Left colon (tissue), 2 donors: ENCODE data around the gene SGPL1. TPM values are rescaled to one million over a fixed set of nuclear protein-coding genes. Genes with fewer than 3 reads are reported as not detected.
"Not testable (repeated sequence)": the region's sequence is repeated elsewhere in the genome, so short reads cannot be mapped to it uniquely, and the experiment has no call there.

Source experiments
- ATAC-seq: fragments of 200-7000 bp; cut with Tn5 transposase; one replicate; pipeline ENCODE4 v1.9.1; 2020; ENCODE audit warnings: mild to moderate bottlenecking, moderate library complexity
- DNase-seq, 2 donors: peaks; one replicate each; pipeline ENCODE4 v3.0.0-alpha.2; 2020
- intact Hi-C, 2 donors: fragments of 100-400 bp; cut with DNase I in 1 of 2; cut with micrococcal nuclease in 1 of 2; formaldehyde crosslinking; loops; one replicate each; pipeline versions ENCODE4 v1.11.2 to v1.14.0; 2022; cut with DNase I, micrococcal nuclease
- total RNA-seq, 2 donors: library from RNA; stranded (reverse); fragmentation: NEBNext Ultra II Directional; extraction: Animal tissue kit (Norgen Biotek cat#: 25700); gene quantifications; one replicate each; pipeline ENCODE4 v1.2.1, GENCODE V29; 2021
- donor health status: DM: no; HTN: no; CAD: no.
- donor health status: DM: yes; HTN: yes; CAD: no.

The SGPL1 gene
- total RNA-seq, 2 donors from 2014 or later, result 68.8 to 82.2 TPM

DNA sequence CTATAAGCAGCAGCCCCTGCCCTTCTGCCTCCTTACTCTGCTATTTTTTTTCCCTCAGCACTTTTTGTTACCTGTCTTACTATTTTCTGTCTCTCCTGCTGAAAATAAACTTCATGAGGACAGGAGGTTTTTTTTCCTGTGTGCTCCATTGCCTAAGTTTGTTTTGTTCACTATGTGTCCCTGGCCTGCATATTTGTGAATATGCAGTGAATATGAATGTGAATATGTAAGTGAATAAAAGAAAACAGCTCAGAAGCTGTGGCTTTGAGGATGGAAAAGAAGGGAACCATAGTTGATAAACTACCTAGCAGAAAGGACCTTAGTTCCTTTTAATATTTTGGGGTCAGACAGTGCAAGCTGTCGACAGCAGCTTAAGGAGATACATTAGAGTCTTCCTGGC is 37.7 kb downstream of the SGPL1 start:
- DNase-seq, result no peak
- ATAC-seq, result no peak
- intact Hi-C loops, result no loop called here

DNA sequence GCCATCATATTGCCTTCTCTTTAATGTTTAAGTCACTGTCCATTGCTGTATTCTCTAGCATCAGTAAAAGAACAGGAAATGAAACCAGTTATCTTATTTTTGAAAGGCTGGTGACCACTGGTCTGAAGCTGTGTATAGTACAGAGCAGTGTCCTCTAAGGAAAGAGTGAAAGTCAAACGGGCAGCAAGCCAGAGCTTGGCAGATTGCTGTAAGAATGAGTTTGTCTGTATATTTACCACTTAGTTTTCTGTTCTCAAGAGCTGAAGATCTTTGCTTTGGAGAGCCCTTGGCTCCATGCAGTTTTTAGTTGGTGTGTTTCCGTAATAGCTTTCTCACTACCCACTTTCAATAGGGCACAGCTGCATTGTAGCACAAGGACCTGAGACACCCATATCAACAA is 40.7 kb downstream of the SGPL1 start:
- DNase-seq, result no peak
- intact Hi-C loops, result no loop called here
- no peak for ATAC-seq

DNA sequence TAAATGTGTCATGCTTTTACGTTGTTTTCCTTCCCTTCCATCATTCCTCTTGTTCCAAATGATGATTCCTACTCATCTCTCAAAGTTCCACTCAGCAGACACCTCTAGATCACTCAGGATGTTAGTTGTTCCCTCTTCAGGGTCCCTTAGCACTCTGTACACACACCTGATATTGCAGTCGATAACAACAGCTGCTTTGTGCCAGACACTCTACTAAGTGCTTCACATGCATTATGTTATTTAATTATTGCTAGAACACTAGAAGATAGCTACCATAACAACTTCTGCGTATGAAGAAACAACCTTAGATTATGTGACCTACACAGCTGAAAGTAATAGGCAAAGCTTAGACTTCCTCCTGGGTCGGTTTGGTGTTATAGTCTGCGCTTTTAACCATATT is 43.0 kb downstream of the SGPL1 start:
- no peak for DNase-seq
- intact Hi-C loops, result no loop called here
- no peak for ATAC-seq

DNA sequence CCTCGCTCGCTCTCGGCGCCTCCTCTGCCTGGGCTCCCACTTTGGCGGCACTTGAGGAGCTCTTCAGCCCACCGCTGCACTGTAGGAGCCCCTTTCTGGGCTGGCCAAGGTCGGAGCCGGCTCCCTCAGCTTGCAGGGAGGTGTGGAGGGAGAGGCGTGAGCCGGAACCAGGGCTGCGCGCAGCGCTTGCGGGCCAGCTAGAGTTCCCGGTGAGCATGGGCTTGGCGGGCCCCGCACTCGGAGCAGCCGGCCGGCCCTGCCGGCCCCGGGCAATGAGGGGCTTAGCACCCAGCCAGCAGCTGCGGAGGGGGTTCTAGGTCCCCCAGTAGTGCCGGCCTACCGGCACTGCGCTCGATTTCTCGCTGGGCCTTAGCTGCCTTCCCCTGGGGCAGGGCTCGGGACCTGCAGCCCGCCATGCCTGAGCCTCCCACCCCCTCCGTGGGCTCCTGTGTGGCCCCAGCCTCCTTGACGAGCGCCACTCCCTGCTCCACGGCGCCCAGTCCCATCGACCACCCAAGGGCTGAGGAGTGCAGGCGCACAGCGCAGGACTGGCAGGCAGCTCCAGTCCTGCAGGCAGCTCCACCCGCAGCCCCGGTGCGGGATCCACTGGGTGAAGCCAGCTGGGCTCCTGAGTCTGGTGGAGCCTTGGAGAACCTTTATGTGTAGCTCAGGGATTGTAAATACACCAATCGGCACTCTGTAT is 45.9 kb downstream of the SGPL1 start:
- DNase-seq, ATAC-seq, intact Hi-C loops: not testable (repeated sequence)

DNA sequence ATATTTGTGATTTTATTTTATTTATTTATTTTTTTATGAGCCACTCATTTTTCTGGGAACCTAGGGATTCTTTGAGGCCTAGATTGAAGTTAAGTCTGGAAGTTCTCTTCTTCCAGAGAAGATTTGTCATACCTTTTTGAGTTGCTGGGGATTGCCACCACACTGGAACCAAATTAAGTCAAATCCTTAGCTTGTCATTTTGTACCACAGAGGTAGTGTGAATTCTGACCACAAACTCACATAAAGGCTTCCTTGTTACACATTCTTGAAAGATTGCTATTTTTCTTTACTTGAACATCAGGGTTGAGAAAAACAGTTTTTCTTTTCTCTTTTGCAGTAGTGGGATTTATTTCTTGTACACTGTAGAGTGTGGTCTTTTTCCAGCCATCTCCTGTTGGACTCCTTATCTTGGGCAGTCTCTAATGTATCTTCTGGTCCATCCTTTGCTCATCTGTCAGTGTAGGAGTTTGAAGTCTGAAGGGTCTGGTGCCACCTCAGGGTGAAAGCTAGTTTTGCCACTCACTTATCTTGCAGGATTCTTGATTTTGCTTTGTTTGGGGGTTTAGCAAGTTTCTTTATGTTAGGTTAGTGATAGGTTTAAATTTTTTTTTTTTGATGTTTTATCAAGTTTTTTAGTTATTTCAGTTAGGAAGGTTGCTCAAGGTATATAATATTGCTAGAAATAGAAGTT is 47.9 kb downstream of the SGPL1 start:
- ATAC-seq (no peak), DNase-seq (no peak)
- intact Hi-C loops, result no loop called here

DNA sequence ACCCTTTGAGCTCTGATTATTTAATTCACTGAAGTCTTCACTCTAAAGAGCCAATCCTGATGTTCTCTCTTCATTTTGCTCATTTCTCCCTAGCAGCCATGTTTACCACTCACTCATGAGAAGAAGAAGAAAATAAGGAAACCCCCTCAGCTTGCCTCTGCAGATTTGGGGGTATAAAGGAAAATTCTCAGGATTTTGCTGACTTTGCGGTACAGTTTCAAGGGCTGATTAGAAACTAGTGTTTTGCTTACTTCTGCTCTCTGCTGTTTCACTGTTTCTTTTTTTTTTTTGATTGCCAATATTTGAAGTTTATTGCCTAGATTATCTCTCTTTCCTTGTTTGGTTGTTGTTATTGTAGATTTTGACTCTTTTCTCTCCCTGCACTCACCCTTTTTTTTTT is 49.2 kb downstream of the SGPL1 start:
- intact Hi-C loops, result loop anchor here in 1 of 2 donors (5.0 kb wide), 1 partner anchor 53 kb away; no protein-coding TSS in a partner anchor
- ATAC-seq (no peak), DNase-seq (no peak)

DNA sequence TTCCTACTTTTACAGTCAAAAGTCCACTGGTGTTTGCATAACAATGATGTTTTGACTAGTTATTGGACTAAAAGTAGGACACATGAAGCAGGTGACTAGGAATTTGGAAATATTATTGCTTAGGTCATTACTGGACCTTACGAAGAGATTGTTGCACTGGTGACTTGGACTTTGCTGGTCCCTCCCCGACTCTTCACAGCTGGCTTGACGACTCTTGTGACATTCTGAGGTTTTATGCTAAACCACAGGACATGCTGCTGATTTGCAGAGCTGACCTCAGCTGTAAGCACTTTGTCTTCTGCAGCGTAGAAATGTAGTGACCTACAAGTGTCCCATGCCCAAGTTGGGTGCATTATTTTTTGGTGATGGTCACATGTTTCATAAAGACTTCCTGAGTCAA is 50.7 kb downstream of the SGPL1 start:
- ATAC-seq (peak; percentile 18), DNase-seq (no peak)
- intact Hi-C loops, result loop anchor here in 1 of 2 donors (5.0 kb wide), 1 partner anchor 54 kb away; no protein-coding TSS in a partner anchor

DNA sequence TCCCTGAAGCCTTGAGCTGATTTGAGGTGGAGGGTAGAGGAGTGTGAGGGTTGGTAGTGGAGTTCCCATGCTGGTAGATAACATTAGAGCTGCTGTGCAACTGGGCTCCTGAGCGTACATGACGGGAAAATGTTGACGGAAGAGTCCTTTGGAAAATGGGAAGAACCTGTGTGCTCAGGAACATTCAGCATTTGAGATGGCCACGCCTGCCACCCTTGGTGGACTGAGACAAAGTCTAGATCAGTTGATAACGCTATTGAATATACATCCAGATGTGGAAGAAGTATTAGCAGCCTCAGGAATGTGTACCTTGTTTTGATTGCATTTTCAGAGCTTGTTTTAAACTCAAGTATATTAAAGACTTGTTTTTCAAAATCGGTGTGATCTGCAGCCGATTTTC is 56.5 kb downstream of the SGPL1 start:
- DNase-seq (no peak), ATAC-seq (peak; percentile 29)
- intact Hi-C loops, result no loop called here

DNA sequence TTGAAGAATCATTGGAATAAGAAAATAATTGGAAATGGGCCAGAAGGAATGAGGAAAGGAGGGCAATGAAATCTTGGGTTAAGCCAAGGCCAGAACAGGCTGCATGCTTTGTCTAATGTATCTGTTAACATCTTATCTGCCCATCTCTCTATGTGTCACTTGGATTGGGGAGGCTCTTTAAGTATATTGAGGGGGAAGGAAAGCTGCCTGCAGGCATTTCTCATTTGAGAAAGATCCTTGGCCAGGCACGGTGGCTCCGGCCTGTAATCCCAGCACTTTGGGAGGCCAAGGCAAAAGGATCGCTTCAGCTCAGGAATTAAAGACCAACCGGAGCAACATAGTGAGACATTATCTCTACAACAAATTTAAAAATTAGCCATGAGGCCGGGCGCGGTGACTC is 58.3 kb downstream of the SGPL1 start:
- intact Hi-C loops, result no loop called here
- DNase-seq (no peak), ATAC-seq (no peak)

DNA sequence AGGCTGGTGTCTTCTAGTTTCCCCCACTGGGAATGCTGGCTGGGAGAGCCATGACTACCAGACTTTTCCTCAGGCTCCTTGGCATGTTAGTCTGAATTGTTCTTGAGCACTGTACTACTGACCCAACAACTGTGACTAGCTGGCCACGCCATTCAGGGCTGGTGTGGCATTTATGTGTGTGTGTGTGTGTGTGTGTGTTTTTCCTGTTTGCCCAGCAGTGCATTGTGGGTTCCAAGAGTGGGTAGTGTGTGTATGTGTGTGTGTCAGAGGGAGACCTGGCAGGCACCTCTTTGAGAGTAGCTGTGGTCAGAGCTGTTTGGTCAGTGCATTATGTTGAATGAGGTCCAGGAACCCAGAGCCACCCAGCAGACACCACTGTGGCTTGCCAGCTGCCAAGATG is 63.5 kb downstream of the SGPL1 start:
- intact Hi-C loops, result loop anchor here in 1 of 2 donors (5.0 kb wide), 1 partner anchor 62 kb away; the partner anchor contains the start of gene SGPL1
- ATAC-seq, result peak; percentile 10
- DNase-seq, result no peak

DNA sequence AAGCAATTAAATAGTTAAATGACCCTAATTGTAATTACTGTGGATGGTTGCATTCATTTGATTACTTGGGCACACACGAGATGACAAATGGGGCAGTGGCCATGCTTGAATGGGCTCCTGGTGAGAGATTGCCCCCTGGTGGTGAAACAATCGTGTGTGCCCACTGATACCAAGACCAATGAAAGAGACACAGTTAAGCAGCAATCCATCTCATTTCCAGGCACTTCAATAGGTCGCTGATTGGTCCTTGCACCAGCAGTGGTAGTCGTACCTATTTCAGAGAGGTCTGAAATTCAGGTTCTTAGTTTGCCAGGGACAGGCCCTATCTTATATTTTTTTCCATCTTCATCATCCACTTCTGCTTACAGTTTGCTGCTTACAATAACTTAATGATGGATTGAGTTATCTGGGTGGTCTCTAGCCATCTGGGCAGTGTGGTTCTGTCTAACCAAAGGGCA is 64.4 kb downstream of the SGPL1 start:
- DNase-seq (peak; percentile 70 to 84), ATAC-seq (peak; percentile 93)
- intact Hi-C loops, result loop anchor here in 1 of 2 donors (5.0 kb wide), 1 partner anchor 63 kb away; the partner anchor contains the start of gene SGPL1

DNA sequence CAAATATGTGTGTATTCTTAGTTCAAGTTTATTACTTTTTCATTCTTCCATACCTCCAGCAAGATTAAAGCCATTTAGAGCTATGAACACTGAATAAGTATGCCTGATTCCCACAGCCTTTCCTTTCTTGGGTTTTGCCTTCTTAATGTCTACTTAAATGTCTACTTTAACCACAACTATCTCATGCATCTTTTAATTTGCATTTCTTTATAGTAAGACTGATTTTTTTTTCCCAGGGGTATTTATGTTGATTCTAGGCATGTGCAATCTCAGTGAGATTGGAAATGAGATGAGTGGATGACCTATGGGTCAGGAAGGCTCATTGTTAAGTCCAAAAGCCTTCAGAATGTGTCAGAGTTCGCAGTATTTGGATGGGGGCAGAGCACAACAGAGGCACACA is 69.0 kb downstream of the SGPL1 start:
- intact Hi-C loops, result loop anchor here in 1 of 2 donors (5.0 kb wide), 1 partner anchor 67 kb away; the partner anchor contains the start of gene SGPL1
- no peak for ATAC-seq

DNA sequence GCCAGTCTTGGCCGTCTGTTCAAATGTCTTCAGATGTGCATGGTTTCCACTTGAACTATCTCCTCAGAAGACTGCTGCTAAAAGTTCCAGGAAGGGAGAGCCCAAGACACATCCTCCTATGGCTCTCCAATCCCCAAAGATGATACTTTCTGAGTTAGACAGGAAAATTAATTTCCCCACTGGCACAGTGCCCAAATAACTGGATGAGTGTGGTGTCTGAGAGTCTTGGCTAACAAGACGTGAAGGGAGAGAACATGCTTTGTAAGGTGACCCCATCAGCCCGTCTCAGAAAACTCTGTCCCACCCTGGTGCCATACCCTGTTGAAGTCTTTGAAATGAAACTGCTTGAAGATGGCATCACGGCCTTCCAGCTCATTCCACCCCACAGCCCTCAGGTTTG is 69.7 kb downstream of the SGPL1 start:
- intact Hi-C loops, result no loop called here
- no peak for ATAC-seq
- DNase-seq, result no peak

More for the DNA sequence above, 69.0 kb downstream of the SGPL1 start:
- DNase-seq, result no peak

DNA sequence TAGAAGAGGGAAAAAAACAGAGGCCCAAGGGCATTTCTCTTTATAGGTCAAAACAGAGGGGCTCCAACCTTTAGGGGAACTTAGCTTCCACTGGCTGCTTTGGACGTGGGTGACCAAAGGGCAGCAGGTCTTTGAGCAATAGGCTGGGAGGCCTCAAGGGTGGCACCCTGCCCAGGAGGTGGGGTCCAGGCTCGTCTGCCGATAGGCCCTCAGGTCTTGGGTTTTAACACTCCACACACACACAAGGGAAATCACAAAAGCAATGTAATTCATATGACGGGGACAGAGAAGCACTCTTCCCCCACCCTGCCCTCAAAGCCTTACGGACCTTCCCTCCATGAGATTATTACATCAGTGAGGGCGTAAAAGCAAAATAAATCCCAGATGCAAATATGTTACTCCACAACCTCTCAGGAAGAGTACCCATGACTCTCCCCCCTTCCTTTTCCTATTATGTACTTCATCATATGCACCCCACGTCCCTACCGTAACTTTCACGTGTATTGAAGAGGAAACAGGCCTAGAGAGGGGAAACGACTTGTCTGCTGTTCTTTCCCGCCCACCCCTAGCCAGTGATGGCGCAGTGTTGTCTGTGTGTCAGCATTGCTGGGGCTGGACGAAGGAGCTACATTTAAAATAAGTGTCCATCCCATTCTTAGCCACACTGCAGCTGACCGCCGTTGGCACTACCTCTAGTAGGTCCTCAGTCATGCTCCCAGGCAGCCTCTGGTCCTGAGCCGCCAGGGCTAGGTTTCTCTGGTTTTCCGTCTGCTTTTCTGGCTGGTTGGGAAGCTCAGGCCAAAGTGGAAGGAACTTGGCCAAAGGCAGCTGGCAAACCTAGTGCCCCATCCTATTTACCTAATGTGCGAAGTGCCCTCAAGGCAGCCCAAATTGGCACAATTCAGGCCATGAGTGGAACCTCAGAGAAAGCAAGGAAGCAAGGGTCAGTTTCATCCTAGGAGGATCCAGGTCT is 70.5 kb downstream of the SGPL1 start:
- ATAC-seq (no peak), DNase-seq (no peak)
- intact Hi-C loops, result no loop called here

DNA sequence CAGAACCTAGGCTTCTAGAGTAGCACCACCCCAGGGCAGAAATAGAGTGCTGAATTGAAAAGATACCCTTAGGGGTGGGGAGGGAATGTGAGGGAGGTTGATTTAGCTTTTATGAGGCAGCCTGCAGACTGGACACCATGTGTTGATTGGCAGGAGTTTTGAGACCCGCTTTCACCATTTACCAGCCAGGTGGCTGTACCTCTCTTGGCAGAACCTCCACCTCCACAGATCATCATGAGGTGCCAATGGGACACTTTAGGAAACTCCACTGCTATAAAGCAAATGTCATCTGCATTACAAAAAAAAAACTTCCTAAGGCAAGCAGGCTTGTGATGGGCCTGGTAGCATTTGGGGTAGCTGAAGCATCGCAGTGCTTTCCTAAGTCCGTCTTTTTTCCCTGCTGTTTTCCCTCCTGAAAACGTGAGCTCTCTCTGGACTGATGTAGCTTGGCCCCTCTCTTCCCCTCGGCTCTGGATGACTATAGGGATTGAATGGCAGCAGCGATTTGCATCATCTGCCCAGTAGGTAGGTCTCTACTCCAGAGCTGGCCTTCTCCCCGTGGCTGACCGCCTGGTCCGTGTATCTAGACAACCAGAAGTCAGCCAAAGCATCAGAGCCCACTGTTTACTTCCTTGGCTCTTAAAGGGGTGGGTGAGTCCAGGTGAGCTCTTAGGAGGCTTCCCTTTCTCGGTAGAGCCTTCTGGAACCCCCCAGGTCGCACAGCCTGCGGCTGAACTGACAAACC is 71.3 kb downstream of the SGPL1 start:
- intact Hi-C loops, result no loop called here
- DNase-seq (no peak), ATAC-seq (no peak)

DNA sequence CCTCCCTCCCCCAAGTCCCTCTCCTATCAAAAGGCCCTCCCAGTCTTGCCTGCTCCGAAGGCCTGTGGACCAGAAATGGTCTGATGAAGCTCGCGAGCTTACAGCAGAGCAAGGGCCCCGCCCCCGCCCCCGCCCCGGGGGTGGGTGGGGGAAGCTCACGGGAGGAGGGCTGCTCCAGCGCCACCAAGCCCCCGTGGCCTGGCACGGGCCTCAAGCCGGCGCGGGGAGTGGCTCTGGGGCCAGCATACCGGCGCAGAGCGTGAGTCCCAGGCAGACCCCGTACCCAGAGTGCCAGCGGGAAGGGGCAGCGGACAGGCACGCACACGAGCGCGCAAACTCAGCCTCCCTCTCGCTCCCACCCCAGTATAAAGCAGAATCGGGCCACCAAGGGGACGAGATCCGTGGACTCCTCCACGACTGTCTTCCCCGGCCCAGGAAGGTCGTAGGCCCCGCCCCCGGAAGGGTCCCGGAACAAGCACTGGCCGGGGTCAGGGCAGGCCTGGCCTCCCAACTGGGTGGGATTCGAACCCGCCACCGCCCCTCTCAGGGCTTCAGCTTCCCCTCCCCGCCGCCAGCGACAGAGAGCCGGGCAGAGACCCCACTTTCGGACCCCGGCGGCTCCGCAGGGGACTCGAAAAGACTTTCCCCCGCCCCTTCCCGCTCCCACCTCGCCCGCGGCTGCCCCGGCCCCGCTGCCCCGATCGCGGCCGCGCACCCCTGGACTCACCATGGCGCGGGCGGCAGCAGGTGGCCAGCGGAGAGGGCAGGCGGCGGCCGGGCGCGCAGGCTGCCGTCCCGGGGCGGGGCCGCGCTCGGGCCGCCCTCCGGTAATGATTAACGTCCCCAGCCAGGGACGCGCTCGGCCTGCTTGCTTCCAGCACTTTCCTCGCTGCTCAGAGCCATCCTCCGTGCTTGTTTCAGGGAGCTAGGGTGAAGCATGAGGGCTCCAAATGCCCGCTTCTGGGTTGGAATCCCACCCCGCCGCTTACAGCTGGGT is 72.4 kb downstream of the SGPL1 start, which contains the start of gene PCBD1:
Gene PCBD1 (minus strand): TSS at position 762 of the 997 bp plus-strand sequence. CDS start 32 bp downstream, at position 730.
- intact Hi-C loops, result no loop called here
- ATAC-seq (peak; percentile 96), DNase-seq (peak; percentile 85)

DNA sequence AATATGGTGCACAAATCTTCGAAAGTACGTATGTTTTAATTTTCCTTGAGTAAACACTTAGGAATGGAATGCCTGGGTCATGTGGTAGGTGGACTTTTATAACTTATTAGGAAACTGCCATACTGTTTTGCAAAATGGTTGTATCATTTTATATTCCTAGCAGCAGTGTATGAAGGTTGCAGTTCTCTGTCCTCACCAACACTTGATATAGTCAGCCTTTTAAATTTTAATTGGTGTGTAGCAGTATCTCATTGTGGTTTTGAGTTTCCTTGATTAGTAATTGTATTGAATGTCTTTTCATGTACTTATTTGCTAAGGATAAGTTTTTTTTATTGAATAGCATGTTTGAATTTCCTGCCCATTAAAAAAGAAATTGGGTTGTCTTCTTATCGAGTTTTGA is 73.5 kb downstream of the SGPL1 start:
- DNase-seq (no peak), ATAC-seq (no peak)
- intact Hi-C loops, result no loop called here
